ENCODE measurements around the gene RNF10.

The RNF10 gene

DNA sequence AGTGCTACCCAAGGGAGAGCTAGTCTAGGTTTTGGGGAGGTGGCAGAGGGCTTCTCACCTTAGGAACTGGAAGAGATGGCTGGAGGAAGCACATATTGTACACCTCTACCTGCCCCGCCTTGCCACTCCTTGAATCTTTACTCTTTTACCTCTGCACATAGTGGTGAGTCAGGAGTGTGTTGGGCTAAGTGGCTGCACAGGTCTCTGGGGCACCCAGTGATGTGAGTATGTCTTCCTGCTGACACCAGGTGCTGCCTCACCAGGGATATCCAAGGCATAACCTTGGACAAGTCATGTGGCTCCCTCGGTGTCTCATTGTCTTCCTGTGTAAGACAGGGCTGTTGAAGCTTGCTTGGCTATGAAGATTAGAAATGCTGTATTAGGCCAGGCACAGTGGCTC is 86.5 kb downstream of the RNF10 start:
- Histone ChIP-seq H3K9me3 (ENCODE audit: insufficient read depth, low read depth, low read length) (no peaks in the 10 kb centered on the region), H3K9ac (ENCODE audit: low read depth, low read length, poor library complexity, severe bottlenecking) (no peak overlapping the region), H3K27me3 (ENCODE audit: insufficient read depth, low read length, poor library complexity, severe bottlenecking) (no peaks in the 10 kb centered on the region), H3K36me3 (ENCODE audit: insufficient read depth, low read length) (no peaks in the 10 kb centered on the region), H2AFZ (ENCODE audit: low read length) (no peak overlapping the region), H3K4me3 (ENCODE audit: low read length, poor library complexity, severe bottlenecking) (no peak overlapping the region), H3K4me2 (ENCODE audit: low read depth, low read length, poor library complexity, severe bottlenecking) (no peak overlapping the region), H3K79me2 (ENCODE audit: insufficient read depth, low read length) (no peaks in the 10 kb centered on the region), H4K20me1 (ENCODE audit: insufficient read depth, low read length, poor library complexity, severe bottlenecking) (no peaks in the 10 kb centered on the region), H3K4me1 (ENCODE audit: insufficient read depth, low read length, poor library complexity, severe bottlenecking) (no peaks in the 10 kb centered on the region), H3K9me2 (replicated peaks; ENCODE audit: low read depth, low read length) (no peaks in the 10 kb centered on the region), H3F3A (ENCODE audit: low read depth) (no peaks in the 10 kb centered on the region)
- TF ChIP-seq, protein P1, sequence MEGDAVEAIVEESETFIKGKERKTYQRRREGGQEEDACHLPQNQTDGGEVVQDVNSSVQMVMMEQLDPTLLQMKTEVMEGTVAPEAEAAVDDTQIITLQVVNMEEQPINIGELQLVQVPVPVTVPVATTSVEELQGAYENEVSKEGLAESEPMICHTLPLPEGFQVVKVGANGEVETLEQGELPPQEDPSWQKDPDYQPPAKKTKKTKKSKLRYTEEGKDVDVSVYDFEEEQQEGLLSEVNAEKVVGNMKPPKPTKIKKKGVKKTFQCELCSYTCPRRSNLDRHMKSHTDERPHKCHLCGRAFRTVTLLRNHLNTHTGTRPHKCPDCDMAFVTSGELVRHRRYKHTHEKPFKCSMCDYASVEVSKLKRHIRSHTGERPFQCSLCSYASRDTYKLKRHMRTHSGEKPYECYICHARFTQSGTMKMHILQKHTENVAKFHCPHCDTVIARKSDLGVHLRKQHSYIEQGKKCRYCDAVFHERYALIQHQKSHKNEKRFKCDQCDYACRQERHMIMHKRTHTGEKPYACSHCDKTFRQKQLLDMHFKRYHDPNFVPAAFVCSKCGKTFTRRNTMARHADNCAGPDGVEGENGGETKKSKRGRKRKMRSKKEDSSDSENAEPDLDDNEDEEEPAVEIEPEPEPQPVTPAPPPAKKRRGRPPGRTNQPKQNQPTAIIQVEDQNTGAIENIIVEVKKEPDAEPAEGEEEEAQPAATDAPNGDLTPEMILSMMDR (conservative IDR thresholded peaks at IDR 0.05; ENCODE audit: low read length) = no peak
- no peak for TF ChIP-seq EZH2phosphoT487 (IDR thresholded peaks at IDR 0.05; ENCODE audit: borderline replicate concordance)

DNA sequence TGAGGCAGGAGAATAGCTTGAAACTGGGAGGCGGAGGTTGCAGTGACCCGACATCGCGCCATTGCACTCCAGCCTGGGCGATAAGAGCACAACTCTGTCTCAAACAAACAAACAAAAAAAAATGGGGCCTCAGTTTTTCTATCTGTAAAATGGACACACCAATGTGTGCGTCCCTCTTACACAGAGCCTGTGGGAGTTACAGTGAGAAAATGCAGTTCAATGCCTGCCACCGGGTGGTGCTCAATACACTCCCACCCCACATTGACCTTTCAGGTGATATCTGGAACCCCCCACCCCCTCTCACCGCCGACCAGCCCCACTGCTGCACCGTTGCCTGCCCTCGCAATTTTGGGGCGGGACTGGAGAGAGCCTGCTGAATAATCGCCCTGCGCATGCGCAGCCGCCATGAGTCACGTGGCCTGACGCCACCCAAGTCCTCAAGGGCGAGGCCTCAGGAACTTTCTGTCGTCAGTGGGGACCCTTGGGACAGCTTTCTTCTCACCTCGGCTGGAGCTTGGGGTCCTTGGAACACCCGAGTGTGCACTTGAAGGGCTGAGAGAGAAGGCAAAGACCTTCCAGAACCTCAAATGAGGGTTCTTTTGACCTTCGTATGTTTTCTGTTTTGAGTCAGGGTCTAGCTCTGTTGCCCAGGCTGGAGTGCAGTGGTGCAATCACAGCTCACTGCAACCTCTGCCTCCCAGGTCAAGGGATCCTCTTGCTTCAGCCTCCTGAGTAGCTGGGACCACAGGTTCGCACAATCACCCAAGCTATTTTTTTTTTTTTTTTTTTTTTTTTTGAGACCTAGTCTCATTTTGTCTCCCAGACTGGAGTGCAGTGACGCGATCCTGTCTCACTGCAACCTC is 91.6 kb downstream of the RNF10 start:
- TF ChIP-seq EZH2phosphoT487 (IDR thresholded peaks at IDR 0.05; ENCODE audit: borderline replicate concordance) = no peak
- TF ChIP-seq, protein P1 (conservative IDR thresholded peaks at IDR 0.05; ENCODE audit: low read length) = peak; percentile 48
- Histone ChIP-seq H3K9ac (ENCODE audit: low read depth, low read length, poor library complexity, severe bottlenecking) (no peak overlapping the region), H3K27me3 (ENCODE audit: insufficient read depth, low read length, poor library complexity, severe bottlenecking) (no peaks in the 10 kb centered on the region), H3K4me3 (ENCODE audit: low read length, poor library complexity, severe bottlenecking) (no peak overlapping the region), H3K4me2 (ENCODE audit: low read depth, low read length, poor library complexity, severe bottlenecking) (no peak overlapping the region), H3K4me1 (ENCODE audit: insufficient read depth, low read length, poor library complexity, severe bottlenecking) (no peaks in the 10 kb centered on the region), H3F3A (ENCODE audit: low read depth) (no peaks in the 10 kb centered on the region), H3K79me2 (ENCODE audit: insufficient read depth, low read length) (no peaks in the 10 kb centered on the region), H4K20me1 (ENCODE audit: insufficient read depth, low read length, poor library complexity, severe bottlenecking) (no peaks in the 10 kb centered on the region), H2AFZ (ENCODE audit: low read length) (no peak overlapping the region), H3K9me2 (replicated peaks; ENCODE audit: low read depth, low read length) (no peaks in the 10 kb centered on the region), H3K36me3 (ENCODE audit: insufficient read depth, low read length) (no peaks in the 10 kb centered on the region), H3K9me3 (ENCODE audit: insufficient read depth, low read depth, low read length) (no peaks in the 10 kb centered on the region)

All from Loucy (cell line).